Neuronal stem cell (in vitro differentiated cells): ENCODE measurements around the gene TGIF2.
A peak's percentile ranks its signal among the peaks of the same experiment; 100 is the strongest.

Experiments used
- DNase-seq: peaks from one replicate; pipeline ENCODE4 v3.0.0-alpha.2; 2013; ENCODE audit warnings: low spot score
- H2AFZ ChIP-seq: one replicate; pipeline ENCODE4 v1.6.1; 2013; ENCODE audit warnings: mild to moderate bottlenecking, low read length, inconsistent platforms
- H2AK5ac ChIP-seq: 2 replicates; pipeline ENCODE4 v1.6.1; 2013; ENCODE audit warnings: low read depth, mild to moderate bottlenecking, inconsistent platforms, low read length, moderate library complexity, mixed read lengths
- H2BK120ac ChIP-seq: 2 replicates; pipeline ENCODE4 v1.6.1; 2013; ENCODE audit warnings: low read depth, mild to moderate bottlenecking, inconsistent platforms, low read length, moderate library complexity, mixed read lengths
- H2BK12ac ChIP-seq: one replicate; pipeline ENCODE4 v1.6.1; 2013; ENCODE audit warnings: low read length, inconsistent platforms
- H2BK15ac ChIP-seq: 2 replicates; pipeline ENCODE4 v1.6.1; 2013; ENCODE audit warnings: mild to moderate bottlenecking, low read length, inconsistent platforms, mixed read lengths
- H2BK5ac ChIP-seq: one replicate; pipeline ENCODE4 v1.6.1; 2013; ENCODE audit warnings: inconsistent platforms, mild to moderate bottlenecking, low read length, moderate library complexity
- H3K14ac ChIP-seq: one replicate; pipeline ENCODE4 v1.6.1; 2013; ENCODE audit warnings: low read length, inconsistent platforms
- H3K18ac ChIP-seq: 2 replicates; pipeline ENCODE4 v1.6.1; 2013; ENCODE audit warnings: low read length, inconsistent platforms
- H3K23ac ChIP-seq: 2 replicates; pipeline ENCODE4 v1.6.1; 2013; ENCODE audit warnings: low read depth, mild to moderate bottlenecking, mixed read lengths, low read length, inconsistent platforms; ENCODE audit not compliant: poor library complexity
- H3K27ac ChIP-seq: replicated peaks from 3 replicates; pipeline ENCODE4 v1.5.1; 2013; ENCODE audit warnings: low read length, inconsistent platforms
- H3K27me3 ChIP-seq, 3 experiments: 2 replicates each; pipeline ENCODE4 v1.6.1; 2013; ENCODE audit warnings: low read length in 3 of 3, mild to moderate bottlenecking in 2 of 3, inconsistent platforms in 1 of 3, low read depth in 1 of 3, mixed read lengths in 1 of 3, moderate library complexity in 1 of 3; ENCODE audit not compliant: control insufficient read depth in 3 of 3, insufficient read depth in 3 of 3
- H3K36me3 ChIP-seq, 2 donors: replicated peaks in 1 of 2; 2 replicates each; pipeline ENCODE4 v1.6.1; 2013; ENCODE audit warnings: low read length in 2 of 2; ENCODE audit not compliant: control insufficient read depth in 2 of 2, insufficient read depth in 2 of 2
- H3K4ac ChIP-seq: 2 replicates; pipeline ENCODE4 v1.6.1; 2013; ENCODE audit warnings: inconsistent platforms, mild to moderate bottlenecking, low read length, moderate library complexity
- H3K4me1 ChIP-seq, 2 donors: 1 replicate in 1 of 2; 2 replicates in 1 of 2; pipeline ENCODE4 v1.6.1; 2013; ENCODE audit warnings: low read length in 2 of 2, low read depth in 1 of 2; ENCODE audit not compliant: control insufficient read depth in 2 of 2, insufficient read depth in 1 of 2
- H3K4me2 ChIP-seq: one replicate; pipeline ENCODE4 v1.6.1; 2013; ENCODE audit warnings: mild to moderate bottlenecking, low read length, inconsistent platforms; ENCODE audit not compliant: insufficient read depth, poor library complexity, severe bottlenecking
- H3K4me3 ChIP-seq, 2 donors: 2 replicates each; pipeline ENCODE4 v1.5.1; 2013; ENCODE audit warnings: low read length in 2 of 2, mild to moderate bottlenecking in 2 of 2, inconsistent platforms in 1 of 2, moderate library complexity in 1 of 2
- H3K79me1 ChIP-seq: one replicate; pipeline ENCODE4 v1.6.1; 2013; ENCODE audit warnings: low read depth, mild to moderate bottlenecking, inconsistent platforms, low read length, moderate library complexity
- H3K9ac ChIP-seq: one replicate; pipeline ENCODE4 v1.6.1; 2013; ENCODE audit warnings: mild to moderate bottlenecking, low read depth, low read length, inconsistent platforms; ENCODE audit not compliant: poor library complexity
- H3K9me3 ChIP-seq, 2 donors: replicated peaks in 1 of 2; 2 replicates each; pipeline versions ENCODE3 to v1.6.1; 2013; ENCODE audit warnings: low read length in 2 of 2, mild to moderate bottlenecking in 2 of 2, inconsistent platforms in 1 of 2, low read depth in 1 of 2, mixed read lengths in 1 of 2, moderate library complexity in 1 of 2; ENCODE audit not compliant: control insufficient read depth in 2 of 2, insufficient read depth in 1 of 2
- H4K8ac ChIP-seq: one replicate; pipeline ENCODE4 v1.6.1; 2013; ENCODE audit warnings: low read depth, mild to moderate bottlenecking, inconsistent platforms, low read length, moderate library complexity
- H4K91ac ChIP-seq: one replicate; pipeline ENCODE4 v1.6.1; 2013; ENCODE audit warnings: low read length, low read depth, mild to moderate bottlenecking, inconsistent platforms; ENCODE audit not compliant: poor library complexity
- WGBS, 2 donors: extraction: QIAGEN DNeasy Blood & Tissue Kit; methylation state at CpG; one replicate each; pipeline ENCODE4 v1.1.7; 2013; ENCODE audit warnings: missing lambda C conversion rate in 2 of 2, mixed read lengths in 1 of 2; ENCODE audit not compliant: insufficient read length in 2 of 2, insufficient replicate concordance in 1 of 2; ENCODE audit errors: extremely low coverage in 2 of 2; 5-methylcytosine and 5-hydroxymethylcytosine counted together

Gene TGIF2

DNA sequence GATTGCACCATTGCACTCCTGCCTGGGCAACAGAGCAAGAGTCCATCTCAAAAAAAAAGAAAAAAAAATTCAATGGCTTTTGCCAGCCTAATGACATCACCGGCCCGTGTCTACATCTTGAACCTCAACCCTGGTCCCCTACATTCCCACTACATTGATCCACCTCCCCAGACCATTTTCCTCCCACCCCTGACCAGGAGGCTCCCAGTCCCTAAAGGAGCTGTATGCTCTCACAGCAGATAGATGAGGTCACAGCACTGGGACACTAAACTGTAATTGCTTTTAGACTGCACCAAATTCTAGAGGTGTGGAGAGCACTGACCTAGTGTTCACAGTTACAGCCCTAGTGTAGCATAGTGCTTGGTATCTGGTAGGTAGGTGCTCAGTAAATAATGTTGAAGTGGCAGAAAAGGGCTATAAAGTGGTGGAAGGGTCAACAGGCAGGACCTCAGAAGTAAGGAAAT lies 10.7 kb downstream of the TGIF2 start:
- Histone ChIP-seq H3K4me1 (no peaks in the 10 kb centered on the region), H2BK120ac (no peak overlapping the region), H2BK5ac (no peak overlapping the region), H3K18ac (no peak overlapping the region), H4K91ac (no peak overlapping the region), H2AK5ac (no peak overlapping the region), H3K4me2 (no peak overlapping the region), H3K27ac (no peak overlapping the region), H2AFZ (no peak overlapping the region), H3K4me3 (no peak overlapping the region), H4K8ac (no peak overlapping the region), H3K9ac (no peak overlapping the region), H3K27me3 (no peaks in the 10 kb centered on the region), H3K79me1 (peaks cover 16% of the 10 kb centered on the region), H3K4ac (no peak overlapping the region), H2BK15ac (no peak overlapping the region), H3K23ac (no peak overlapping the region), H3K14ac (no peak overlapping the region), H3K36me3 (peaks cover 45 to 93% of the 10 kb centered on the region in 2 donors), H2BK12ac (no peak overlapping the region), H3K9me3 (no peaks in the 10 kb centered on the region)
- no peak for DNase-seq
- WGBS, 2 donors = no CpG with 5 or more reads among the region's 2 CpGs

DNA sequence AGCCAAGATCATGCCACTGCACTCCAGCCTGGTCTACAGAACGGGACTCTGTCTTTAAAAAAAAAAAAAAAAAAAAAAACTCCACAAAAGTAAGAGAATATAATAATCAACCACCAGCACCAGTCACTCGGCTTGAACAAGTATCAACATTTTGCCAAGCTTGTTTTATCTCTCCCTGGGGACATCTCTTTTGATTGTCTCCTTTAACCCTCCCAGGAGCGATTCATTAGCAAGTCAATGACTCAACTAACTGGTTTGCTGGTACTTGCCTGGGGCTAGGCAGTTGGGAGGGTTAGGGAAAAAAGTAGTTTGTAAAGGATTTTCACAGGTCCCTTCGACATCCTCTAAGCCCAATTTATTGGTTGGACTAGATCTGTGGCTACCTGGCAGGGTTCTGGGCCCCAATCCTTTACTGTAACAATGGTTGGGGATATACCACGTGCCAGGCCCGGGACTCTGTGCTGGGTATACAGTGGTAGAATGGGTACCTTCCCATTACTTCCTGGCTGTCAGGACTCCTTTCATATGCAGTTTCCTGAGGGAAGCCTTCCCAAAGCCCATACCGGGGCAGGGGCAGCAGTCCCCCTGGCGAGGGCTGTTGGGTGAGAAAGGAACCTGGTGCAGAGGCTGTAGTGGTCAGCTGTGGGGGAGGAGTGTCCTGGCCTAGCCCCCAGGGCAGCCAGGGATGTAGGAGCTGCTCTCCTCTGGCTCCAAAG lies 12.2 kb downstream of the TGIF2 start:
- Histone ChIP-seq H2BK12ac (no peak overlapping the region), H3K9me3 (no peaks in the 10 kb centered on the region), H2AK5ac (no peak overlapping the region), H3K4me2 (no peak overlapping the region), H4K91ac (no peak overlapping the region), H3K27me3 (no peaks in the 10 kb centered on the region), H3K9ac (no peak overlapping the region), H3K4me1 (no peaks in the 10 kb centered on the region), H4K8ac (no peak overlapping the region), H3K36me3 (peaks cover 36 to 92% of the 10 kb centered on the region in 2 donors), H2AFZ (no peak overlapping the region), H2BK15ac (no peak overlapping the region), H3K14ac (no peak overlapping the region), H3K18ac (no peak overlapping the region), H2BK120ac (no peak overlapping the region), H2BK5ac (peak overlapping the region; percentile 15), H3K79me1 (peaks cover 11% of the 10 kb centered on the region), H3K4me3 (no peak overlapping the region), H3K23ac (no peak overlapping the region), H3K27ac (no peak overlapping the region), H3K4ac (no peak overlapping the region)
- WGBS, 2 donors = no CpG with 5 or more reads among the region's 8 CpGs
- DNase-seq = no peak

DNA sequence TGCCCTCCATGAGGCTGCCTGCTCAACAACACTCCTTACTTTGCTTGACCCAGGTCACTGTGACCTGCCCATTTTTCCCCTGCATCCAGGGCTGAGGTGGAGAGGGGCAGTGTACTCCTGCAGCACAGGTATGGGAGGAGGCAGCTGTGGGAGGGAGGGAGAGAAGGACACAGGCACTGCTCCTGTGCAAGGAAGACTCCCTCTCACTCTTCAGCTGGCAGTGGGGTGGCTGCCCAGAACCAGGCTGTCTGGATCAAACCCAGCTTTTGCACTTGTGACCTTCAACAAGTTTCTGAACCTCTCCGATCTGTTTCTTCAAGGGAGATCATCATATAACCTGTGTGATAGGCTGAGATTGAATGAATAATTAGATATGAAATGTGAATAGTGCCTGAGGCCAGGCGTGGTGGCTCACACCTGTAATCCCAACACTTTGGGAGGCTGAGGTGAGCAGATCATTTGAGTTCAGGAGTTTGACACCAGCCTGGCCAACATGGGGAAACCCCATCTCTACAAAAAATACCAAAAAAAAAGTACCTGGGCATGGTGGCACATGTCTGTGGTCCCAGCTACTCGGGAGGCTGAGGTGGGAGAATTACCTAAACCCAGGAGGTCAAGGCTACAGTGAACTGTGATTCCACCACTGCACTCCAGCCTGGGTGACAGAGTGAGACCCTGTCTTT lies 14.1 kb downstream of the TGIF2 start:
- Histone ChIP-seq H3K14ac (no peak overlapping the region), H3K4me2 (no peak overlapping the region), H3K4me3 (no peak overlapping the region), H3K4ac (no peak overlapping the region), H2BK5ac (no peak overlapping the region), H2BK15ac (no peak overlapping the region), H3K79me1 (peaks cover 9% of the 10 kb centered on the region), H2BK12ac (no peak overlapping the region), H3K4me1 (no peaks in the 10 kb centered on the region), H3K9me3 (no peaks in the 10 kb centered on the region), H3K18ac (no peak overlapping the region), H4K8ac (no peak overlapping the region), H2AFZ (no peak overlapping the region), H3K27ac (no peak overlapping the region), H3K9ac (no peak overlapping the region), H2AK5ac (no peak overlapping the region), H2BK120ac (no peak overlapping the region), H3K23ac (no peak overlapping the region), H3K36me3 (peaks cover 36 to 92% of the 10 kb centered on the region in 2 donors), H4K91ac (no peak overlapping the region), H3K27me3 (no peaks in the 10 kb centered on the region)
- no CpG with 5 or more reads among the region's 3 CpGs for WGBS, 2 donors
- DNase-seq = no peak

DNA sequence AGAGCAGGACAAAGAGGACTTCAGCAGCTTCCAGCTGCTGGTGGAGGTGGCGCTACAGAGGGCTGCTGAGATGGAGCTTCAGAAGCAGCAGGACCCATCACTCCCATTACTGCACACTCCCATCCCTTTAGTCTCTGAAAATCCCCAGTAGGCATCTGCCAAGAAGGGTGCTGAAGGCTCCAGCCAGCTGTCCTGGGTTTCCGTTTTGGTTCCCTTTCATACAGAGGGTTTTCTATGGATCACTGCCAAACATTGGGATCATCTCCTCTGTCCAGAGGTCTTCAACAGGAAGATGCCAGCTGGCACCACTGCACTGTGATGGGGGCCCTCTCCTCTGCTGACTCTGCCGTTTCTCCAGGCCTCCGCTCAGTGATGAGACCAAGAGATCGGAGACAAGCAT lies 17.9 kb downstream of the TGIF2 start:
- H3K23ac ChIP-seq = no peak overlapping the region
- no peak overlapping the region for H4K8ac ChIP-seq
- peaks cover 34 to 92% of the 10 kb centered on the region in 2 donors for H3K36me3 ChIP-seq
- no peak for DNase-seq
- no peak overlapping the region for H2BK12ac ChIP-seq
- no peak overlapping the region for H3K27ac ChIP-seq
- H3K79me1 ChIP-seq = peaks cover 6% of the 10 kb centered on the region
- no peaks in the 10 kb centered on the region for H3K9me3 ChIP-seq
- no peak overlapping the region for H2BK120ac ChIP-seq
- no peak overlapping the region for H2BK15ac ChIP-seq
- H4K91ac ChIP-seq = no peak overlapping the region
- no peak overlapping the region for H2AFZ ChIP-seq
- H2AK5ac ChIP-seq = no peak overlapping the region
- H3K4me3 ChIP-seq = no peak overlapping the region
- H3K4ac ChIP-seq = no peak overlapping the region
- no peaks in the 10 kb centered on the region for H3K27me3 ChIP-seq
- H3K4me1 ChIP-seq = no peaks in the 10 kb centered on the region
- no peak overlapping the region for H3K4me2 ChIP-seq
- H3K9ac ChIP-seq = no peak overlapping the region
- H3K14ac ChIP-seq = no peak overlapping the region
- H2BK5ac ChIP-seq = no peak overlapping the region
- WGBS, 2 donors = no CpG with 5 or more reads among the region's 5 CpGs
- no peak overlapping the region for H3K18ac ChIP-seq
